HepG2 (cell line): Measurements from ENCODE around the gene GPR31. TPM values are rescaled to one million over a fixed set of nuclear protein-coding genes. Genes with fewer than 3 reads are reported as not detected.
A peak's percentile ranks its signal among the peaks of the same experiment; 100 is the strongest.

Experiments used
- ARHGAP35 ChIP-seq: sonication (generic); formaldehyde crosslinking; IDR thresholded peaks from 2 replicates; pipeline ENCODE4 v1.9.0; 2022; ENCODE audit warnings: mild to moderate bottlenecking, inconsistent platforms, moderate library complexity, missing genetic modification reagents, borderline replicate concordance
- ATF1 ChIP-seq: IDR thresholded peaks from 2 replicates; pipeline ENCODE4 v1.6.1; 2016; ENCODE audit warnings: mild to moderate bottlenecking, control low read depth
- CHCHD3 ChIP-seq: sonication (generic); formaldehyde crosslinking; IDR thresholded peaks from 2 replicates; pipeline ENCODE4 v1.8.0; 2022; ENCODE audit warnings: mild to moderate bottlenecking, missing genetic modification reagents, moderate library complexity
- DNMT3B ChIP-seq: conservative IDR thresholded peaks from 2 replicates; pipeline ENCODE4 v1.6.1; 2016; ENCODE audit warnings: missing biosample characterization, control low read depth
- ESRRA ChIP-seq: sonication (generic); formaldehyde crosslinking; IDR thresholded peaks from 2 replicates; pipeline ENCODE4 v1.5.1; 2020; ENCODE audit warnings: mild to moderate bottlenecking, low read depth, missing genetic modification reagents
- MED13 ChIP-seq: sonication (generic); formaldehyde crosslinking; IDR thresholded peaks from 2 replicates; pipeline ENCODE4 v1.5.0; 2020; ENCODE audit warnings: missing genetic modification reagents
- NBN ChIP-seq: fragments of 450-650 bp; conservative IDR thresholded peaks from 2 replicates; pipeline ENCODE4 v1.6.1; 2017
- ZIK1 ChIP-seq: sonication (generic); formaldehyde crosslinking; IDR thresholded peaks from 2 replicates; pipeline ENCODE4 v1.5.0; 2020; ENCODE audit warnings: mild to moderate bottlenecking, low read depth, missing genetic modification reagents, borderline replicate concordance
- ZMAT3 ChIP-seq: sonication (generic); formaldehyde crosslinking; conservative IDR thresholded peaks from 2 replicates; pipeline ENCODE4 v1.7.0; 2021; ENCODE audit warnings: missing genetic modification reagents
- ZNF230 ChIP-seq: sonication (generic); formaldehyde crosslinking; IDR thresholded peaks from 2 replicates; pipeline ENCODE4 v1.4.0; 2020; ENCODE audit warnings: mild to moderate bottlenecking, missing genetic modification reagents
- ZNF253 ChIP-seq: sonication (generic); formaldehyde crosslinking; IDR thresholded peaks from 2 replicates; pipeline ENCODE4 v1.8.0; 2022; ENCODE audit warnings: mild to moderate bottlenecking, missing genetic modification reagents, borderline replicate concordance
- ZNF263 ChIP-seq: sonication (generic); formaldehyde crosslinking; IDR thresholded peaks from 2 replicates; pipeline ENCODE4 v1.4.0; 2020; ENCODE audit warnings: missing genetic modification reagents
- ZNF274 ChIP-seq: sonication (generic); formaldehyde crosslinking; IDR thresholded peaks from 2 replicates; pipeline ENCODE4 v1.5.1; 2020; ENCODE audit warnings: mild to moderate bottlenecking, missing genetic modification reagents
- ZNF33B ChIP-seq: sonication (generic); formaldehyde crosslinking; IDR thresholded peaks from 2 replicates; pipeline ENCODE4 v1.5.1; 2020; ENCODE audit warnings: mild to moderate bottlenecking, missing genetic modification reagents
- ZNF660 ChIP-seq: sonication (generic); formaldehyde crosslinking; IDR thresholded peaks from 2 replicates; pipeline ENCODE4 v1.5.1; 2020; ENCODE audit warnings: mild to moderate bottlenecking, low read depth, missing genetic modification reagents, borderline replicate concordance
- ZNF747 ChIP-seq: sonication (generic); formaldehyde crosslinking; IDR thresholded peaks from 2 replicates; pipeline ENCODE4 v1.8.1; 2023; ENCODE audit warnings: missing genetic modification reagents, mild to moderate bottlenecking, borderline replicate concordance
- ZNF782 ChIP-seq: sonication (generic); formaldehyde crosslinking; IDR thresholded peaks from 2 replicates; pipeline ENCODE4 v1.4.0; 2020; ENCODE audit warnings: missing genetic modification reagents, mild to moderate bottlenecking, borderline replicate concordance
- ZNF788 ChIP-seq: sonication (generic); formaldehyde crosslinking; IDR thresholded peaks from 2 replicates; pipeline ENCODE4 v1.5.0; 2020; ENCODE audit warnings: mild to moderate bottlenecking, missing genetic modification reagents, borderline replicate concordance
- ZNF891 ChIP-seq: sonication (generic); formaldehyde crosslinking; IDR thresholded peaks from 2 replicates; pipeline ENCODE4 v1.5.0; 2020; ENCODE audit warnings: mild to moderate bottlenecking, missing genetic modification reagents
- ZSCAN30 ChIP-seq: sonication (generic); formaldehyde crosslinking; IDR thresholded peaks from 2 replicates; pipeline ENCODE4 v1.5.0; 2020; ENCODE audit warnings: mild to moderate bottlenecking, missing genetic modification reagents
- polyA plus RNA-seq, 8 experiments: library from polyadenylated mRNA; depleted of rRNA in 3 of 8; stranded (reverse) in 7 of 8; unstranded in 1 of 8; fragments of >200 nt; fragmentation: Illumina TruSeq in 4 of 8; extraction: Trizol in 4 of 8; gene quantifications; 2 replicates each; pipeline versions ENCODE4 v1.2.1 to v1.2.3, GENCODE V29; 2011 to 2016; ENCODE audit warnings: low read depth in 4 of 8, missing spikeins in 1 of 8, mixed read lengths in 1 of 8; ENCODE audit not compliant: insufficient read depth in 1 of 8
- total RNA-seq, 5 experiments: library from RNA; depleted of rRNA; stranded (reverse); fragments of >200 nt; fragmentation: Illumina TruSeq; extraction: Trizol; gene quantifications; 2 replicates each; pipeline ENCODE4 v1.2.3, GENCODE V29; 2016; ENCODE audit warnings: low read depth in 1 of 5
- TF ChIP-seq, protein P1 (sequence below): sonication (generic); formaldehyde crosslinking; IDR thresholded peaks from 2 replicates; pipeline ENCODE4 v1.8.0; 2022; ENCODE audit warnings: missing genetic modification reagents, mild to moderate bottlenecking, borderline replicate concordance
- TF ChIP-seq, protein P2 (sequence below): sonication (generic); formaldehyde crosslinking; IDR thresholded peaks from 2 replicates; pipeline ENCODE4 v1.4.0; 2020; ENCODE audit warnings: missing genetic modification reagents
- TF ChIP-seq, protein P3 (sequence below): sonication (generic); formaldehyde crosslinking; IDR thresholded peaks from 2 replicates; pipeline ENCODE4 v1.8.1; 2023; ENCODE audit warnings: mild to moderate bottlenecking, inconsistent platforms, moderate library complexity, missing genetic modification reagents, borderline replicate concordance

The GPR31 gene
- total and polyA plus RNA-seq, 2 of the 13 experiments (the other 11 are each of a cell fraction or from before 2014, with no cell fraction given), result not detected

GRCh38 chr6:167130712-167131684 is 26.8 kb downstream of the GPR31 start (continued):
- TF ChIP-seq, protein P1, sequence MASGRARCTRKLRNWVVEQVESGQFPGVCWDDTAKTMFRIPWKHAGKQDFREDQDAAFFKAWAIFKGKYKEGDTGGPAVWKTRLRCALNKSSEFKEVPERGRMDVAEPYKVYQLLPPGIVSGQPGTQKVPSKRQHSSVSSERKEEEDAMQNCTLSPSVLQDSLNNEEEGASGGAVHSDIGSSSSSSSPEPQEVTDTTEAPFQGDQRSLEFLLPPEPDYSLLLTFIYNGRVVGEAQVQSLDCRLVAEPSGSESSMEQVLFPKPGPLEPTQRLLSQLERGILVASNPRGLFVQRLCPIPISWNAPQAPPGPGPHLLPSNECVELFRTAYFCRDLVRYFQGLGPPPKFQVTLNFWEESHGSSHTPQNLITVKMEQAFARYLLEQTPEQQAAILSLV, result no peak; the same call in 1 of the 2 replicates
- TF ChIP-seq ZNF230, result no peak
- no peak for TF ChIP-seq NBN
- no peak for TF ChIP-seq ZNF253
- no peak for TF ChIP-seq ESRRA (CRISPR knock-in tag)
- no peak for TF ChIP-seq ZNF782 (CRISPR knock-in tag)
- TF ChIP-seq CHCHD3 (CRISPR knock-in tag), result no peak
- TF ChIP-seq ZNF747 (CRISPR knock-in tag), result no peak
- 0 out of 2 replicates have a peak, but pooled peaks have one; percentile 56 for TF ChIP-seq DNMT3B
- TF ChIP-seq ZNF788 (CRISPR knock-in tag), result peak; percentile 71; the same call in 1 of the 2 replicates
- TF ChIP-seq ZNF33B (CRISPR knock-in tag), result no peak
- no peak for TF ChIP-seq ATF1 (CRISPR knock-in tag)
- TF ChIP-seq MED13, result no peak
- no peak for TF ChIP-seq ZSCAN30
- TF ChIP-seq ARHGAP35 (CRISPR knock-in tag), result no peak
- no peak for TF ChIP-seq ZIK1 (CRISPR knock-in tag)
- no peak for TF ChIP-seq ZNF891 (CRISPR knock-in tag)
- TF ChIP-seq ZNF263 (CRISPR knock-in tag), result peak; percentile 28; the same call in 1 of the 2 replicates
- TF ChIP-seq, protein P2, sequence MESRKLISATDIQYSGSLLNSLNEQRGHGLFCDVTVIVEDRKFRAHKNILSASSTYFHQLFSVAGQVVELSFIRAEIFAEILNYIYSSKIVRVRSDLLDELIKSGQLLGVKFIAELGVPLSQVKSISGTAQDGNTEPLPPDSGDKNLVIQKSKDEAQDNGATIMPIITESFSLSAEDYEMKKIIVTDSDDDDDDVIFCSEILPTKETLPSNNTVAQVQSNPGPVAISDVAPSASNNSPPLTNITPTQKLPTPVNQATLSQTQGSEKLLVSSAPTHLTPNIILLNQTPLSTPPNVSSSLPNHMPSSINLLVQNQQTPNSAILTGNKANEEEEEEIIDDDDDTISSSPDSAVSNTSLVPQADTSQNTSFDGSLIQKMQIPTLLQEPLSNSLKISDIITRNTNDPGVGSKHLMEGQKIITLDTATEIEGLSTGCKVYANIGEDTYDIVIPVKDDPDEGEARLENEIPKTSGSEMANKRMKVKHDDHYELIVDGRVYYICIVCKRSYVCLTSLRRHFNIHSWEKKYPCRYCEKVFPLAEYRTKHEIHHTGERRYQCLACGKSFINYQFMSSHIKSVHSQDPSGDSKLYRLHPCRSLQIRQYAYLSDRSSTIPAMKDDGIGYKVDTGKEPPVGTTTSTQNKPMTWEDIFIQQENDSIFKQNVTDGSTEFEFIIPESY (CRISPR knock-in tag), result peak; percentile 70; the same call in 1 of the 2 replicates
- TF ChIP-seq ZNF660, result no peak
- no peak for TF ChIP-seq ZNF274 (CRISPR knock-in tag)
- TF ChIP-seq, protein P3, sequence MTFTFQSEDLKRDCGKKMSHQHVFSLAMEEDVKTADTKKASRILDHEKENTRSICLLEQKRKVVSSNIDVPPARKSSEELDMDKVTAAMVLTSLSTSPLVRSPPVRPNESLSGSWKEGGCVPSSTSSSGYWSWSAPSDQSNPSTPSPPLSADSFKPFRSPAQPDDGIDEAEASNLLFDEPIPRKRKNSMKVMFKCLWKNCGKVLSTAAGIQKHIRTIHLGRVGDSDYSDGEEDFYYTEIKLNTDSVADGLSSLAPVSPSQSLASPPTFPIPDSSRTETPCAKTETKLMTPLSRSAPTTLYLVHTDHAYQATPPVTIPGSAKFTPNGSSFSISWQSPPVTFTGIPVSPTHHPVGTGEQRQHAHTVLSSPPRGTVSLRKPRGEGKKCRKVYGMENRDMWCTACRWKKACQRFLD (CRISPR knock-in tag), result no peak
- peak; percentile 72; the same call in 1 of the 2 replicates for TF ChIP-seq ZMAT3 (CRISPR knock-in tag)
